ENCODE results near the gene NDUFB10. TPM values are rescaled to one million over a fixed set of nuclear protein-coding genes. Genes with fewer than 3 reads are reported as not detected.

NDUFB10 gene
- total RNA-seq, 1 donor from 2014 or later = 128 TPM

DNA sequence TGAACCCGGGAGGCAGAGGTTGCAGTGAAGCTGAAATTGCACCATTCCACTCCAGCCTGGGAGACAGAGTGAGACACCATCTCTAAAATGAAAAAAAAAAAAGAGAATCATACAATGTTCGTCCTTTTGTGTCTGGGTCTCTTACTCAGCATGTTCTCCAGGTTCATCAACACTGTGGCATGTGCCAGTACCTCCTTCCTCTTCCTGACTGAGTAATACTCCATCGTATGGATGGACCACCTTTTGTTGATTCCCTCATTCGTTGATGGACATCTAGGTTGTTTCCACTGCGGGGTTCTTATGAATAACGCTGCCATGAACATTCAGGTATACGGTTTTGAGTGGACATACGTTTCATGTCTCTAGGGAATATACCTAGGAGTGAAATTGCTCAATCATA is 37.0 kb upstream of the NDUFB10 start:
- TF ChIP-seq, protein P1, sequence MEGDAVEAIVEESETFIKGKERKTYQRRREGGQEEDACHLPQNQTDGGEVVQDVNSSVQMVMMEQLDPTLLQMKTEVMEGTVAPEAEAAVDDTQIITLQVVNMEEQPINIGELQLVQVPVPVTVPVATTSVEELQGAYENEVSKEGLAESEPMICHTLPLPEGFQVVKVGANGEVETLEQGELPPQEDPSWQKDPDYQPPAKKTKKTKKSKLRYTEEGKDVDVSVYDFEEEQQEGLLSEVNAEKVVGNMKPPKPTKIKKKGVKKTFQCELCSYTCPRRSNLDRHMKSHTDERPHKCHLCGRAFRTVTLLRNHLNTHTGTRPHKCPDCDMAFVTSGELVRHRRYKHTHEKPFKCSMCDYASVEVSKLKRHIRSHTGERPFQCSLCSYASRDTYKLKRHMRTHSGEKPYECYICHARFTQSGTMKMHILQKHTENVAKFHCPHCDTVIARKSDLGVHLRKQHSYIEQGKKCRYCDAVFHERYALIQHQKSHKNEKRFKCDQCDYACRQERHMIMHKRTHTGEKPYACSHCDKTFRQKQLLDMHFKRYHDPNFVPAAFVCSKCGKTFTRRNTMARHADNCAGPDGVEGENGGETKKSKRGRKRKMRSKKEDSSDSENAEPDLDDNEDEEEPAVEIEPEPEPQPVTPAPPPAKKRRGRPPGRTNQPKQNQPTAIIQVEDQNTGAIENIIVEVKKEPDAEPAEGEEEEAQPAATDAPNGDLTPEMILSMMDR (conservative IDR thresholded peaks at IDR 0.05) = no peak

DNA sequence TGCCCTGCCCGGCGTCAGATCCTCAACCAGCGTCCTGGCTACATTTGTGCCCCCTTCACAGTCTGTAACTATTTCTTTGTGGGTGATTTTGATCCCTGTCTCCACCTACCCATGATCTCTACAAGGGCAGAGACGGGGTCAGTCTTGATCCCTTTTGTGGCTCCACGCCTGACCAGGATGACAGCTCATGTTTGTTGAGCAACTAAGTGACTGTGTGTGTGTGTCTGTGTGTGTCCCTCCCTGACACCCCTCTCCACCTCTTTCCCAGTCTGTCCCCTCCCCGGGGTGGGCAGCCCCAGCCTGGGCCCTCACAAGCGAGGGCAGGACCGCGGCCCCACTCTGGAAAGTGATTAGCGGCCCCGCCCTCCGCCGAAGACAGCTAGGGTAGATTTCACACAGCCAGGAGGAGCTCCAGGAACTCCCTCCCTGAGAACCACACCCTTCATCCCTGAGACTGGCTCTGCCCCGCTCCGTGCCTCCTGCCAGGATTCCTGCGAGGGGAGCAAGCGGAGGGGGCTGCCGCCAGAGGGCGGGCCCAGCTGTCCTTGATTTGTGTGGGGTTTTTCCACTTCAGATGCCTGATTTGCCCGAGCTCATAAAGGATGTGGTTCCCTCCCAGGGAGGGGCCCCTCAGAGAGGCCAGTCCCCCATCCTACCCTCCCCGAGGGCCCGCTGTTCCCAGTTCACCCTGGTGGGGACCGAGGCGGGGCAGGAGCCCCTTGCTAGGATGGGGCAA is 35.9 kb upstream of the NDUFB10 start:
- no peak overlapping the region for H3K4me3 Mint-ChIP-seq
- peak; percentile 47 for DNase-seq (ENCODE audit: low read depth, low spot score)
- no peak overlapping the region for H3K27ac Mint-ChIP-seq (ENCODE audit: unreplicated experiment)
- TF ChIP-seq, protein P1 (conservative IDR thresholded peaks at IDR 0.05) = peak; percentile 60
- H3K4me1 Mint-ChIP-seq = peaks cover 13% of the 10 kb centered on the region
- H3K9me3 Mint-ChIP-seq = no peaks in the 10 kb centered on the region
- H3K36me3 Mint-ChIP-seq (ENCODE audit: low read depth) = no peaks in the 10 kb centered on the region
- H3K27me3 Mint-ChIP-seq (ENCODE audit: low read depth) = peaks cover 64% of the 10 kb centered on the region

More for the DNA sequence above, 37.0 kb upstream of the NDUFB10 start:
- peaks cover 10% of the 10 kb centered on the region for H3K4me1 Mint-ChIP-seq
- peaks cover 69% of the 10 kb centered on the region for H3K27me3 Mint-ChIP-seq (ENCODE audit: low read depth)
- no peak overlapping the region for H3K4me3 Mint-ChIP-seq
- H3K36me3 Mint-ChIP-seq (ENCODE audit: low read depth) = no peaks in the 10 kb centered on the region
- H3K27ac Mint-ChIP-seq (ENCODE audit: unreplicated experiment) = no peak overlapping the region
- no peaks in the 10 kb centered on the region for H3K9me3 Mint-ChIP-seq
- no peak for DNase-seq (ENCODE audit: low read depth, low spot score)

DNA sequence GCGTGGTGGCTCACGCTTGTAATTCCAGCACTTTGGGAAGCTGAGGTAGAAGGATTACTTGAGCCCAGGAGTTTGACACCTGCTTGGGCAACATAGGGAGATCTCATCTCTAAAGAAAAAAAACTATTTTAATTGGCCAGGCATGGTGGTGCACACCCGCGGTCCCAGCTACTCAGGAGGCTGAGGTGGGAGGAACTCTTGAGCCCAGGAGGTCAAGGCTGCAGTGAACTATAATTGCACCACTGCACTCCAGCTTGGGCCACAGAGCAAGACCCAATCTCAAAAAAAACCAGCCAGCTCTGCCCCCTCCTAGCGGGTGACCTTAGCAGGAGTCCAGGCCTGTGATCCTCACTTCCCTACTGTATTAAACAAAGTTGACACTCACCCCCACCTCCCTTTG is 35.2 kb upstream of the NDUFB10 start:
- no peak for DNase-seq (ENCODE audit: low read depth, low spot score)
- no peaks in the 10 kb centered on the region for H3K36me3 Mint-ChIP-seq (ENCODE audit: low read depth)
- H3K9me3 Mint-ChIP-seq = no peaks in the 10 kb centered on the region
- peaks cover 15% of the 10 kb centered on the region for H3K4me1 Mint-ChIP-seq
- H3K27me3 Mint-ChIP-seq (ENCODE audit: low read depth) = peaks cover 58% of the 10 kb centered on the region
- H3K27ac Mint-ChIP-seq (ENCODE audit: unreplicated experiment) = no peak overlapping the region
- TF ChIP-seq, protein P1 (conservative IDR thresholded peaks at IDR 0.05) = no peak
- H3K4me3 Mint-ChIP-seq = no peak overlapping the region

DNA sequence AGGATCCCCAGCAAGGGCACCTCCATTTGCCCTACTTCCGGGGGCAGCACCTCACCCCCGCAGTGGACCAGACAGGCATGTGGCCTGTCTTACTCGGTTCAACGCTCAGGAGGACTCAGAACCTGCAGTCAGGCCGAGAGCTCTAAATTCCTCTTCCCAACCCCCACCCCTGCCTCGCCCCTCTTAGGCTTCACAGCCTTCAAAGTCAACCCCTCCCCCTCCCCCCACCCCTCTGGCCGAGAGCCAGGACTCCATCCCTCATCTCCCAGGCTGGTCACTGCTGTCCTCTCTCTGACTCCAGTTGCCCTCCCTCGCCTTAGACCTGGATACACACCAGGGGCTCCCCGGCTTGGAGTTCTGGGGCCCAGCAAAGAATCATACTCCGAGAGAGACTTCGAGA is 33.1 kb upstream of the NDUFB10 start:
- H3K27me3 Mint-ChIP-seq (ENCODE audit: low read depth) = peaks cover 43% of the 10 kb centered on the region
- H3K4me1 Mint-ChIP-seq = peaks cover 9% of the 10 kb centered on the region
- TF ChIP-seq, protein P1 (conservative IDR thresholded peaks at IDR 0.05) = no peak
- no peak for DNase-seq (ENCODE audit: low read depth, low spot score)
- no peaks in the 10 kb centered on the region for H3K36me3 Mint-ChIP-seq (ENCODE audit: low read depth)
- H3K9me3 Mint-ChIP-seq = no peaks in the 10 kb centered on the region
- no peak overlapping the region for H3K4me3 Mint-ChIP-seq
- no peak overlapping the region for H3K27ac Mint-ChIP-seq (ENCODE audit: unreplicated experiment)

DNA sequence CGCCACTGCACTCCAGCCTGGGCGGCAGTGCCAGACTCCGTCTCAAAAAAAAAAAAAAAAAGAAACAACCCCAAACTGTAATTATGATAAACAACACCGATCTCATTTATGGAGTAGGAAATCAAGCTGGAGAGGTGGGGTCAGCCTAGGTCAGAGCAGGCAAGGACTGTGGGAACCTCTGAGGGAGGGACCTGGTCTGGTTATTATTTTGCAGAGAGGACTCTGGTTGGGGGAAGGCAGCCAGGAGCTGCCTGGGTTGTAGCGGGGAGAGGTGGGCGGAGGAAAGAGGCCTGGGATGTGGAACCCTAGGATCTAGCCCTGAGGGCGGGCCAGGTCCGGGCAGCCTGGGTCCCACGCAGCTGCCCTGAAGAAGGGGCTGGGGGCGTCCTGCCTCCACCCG is 30.2 kb upstream of the NDUFB10 start:
- DNase-seq (ENCODE audit: low read depth, low spot score) = no peak
- Mint-ChIP-seq H3K36me3 (ENCODE audit: low read depth) (no peaks in the 10 kb centered on the region), H3K4me3 (peak overlapping the region; percentile 76), H3K4me1 (peaks cover 7% of the 10 kb centered on the region), H3K27me3 (ENCODE audit: low read depth) (peaks cover 21% of the 10 kb centered on the region), H3K9me3 (no peaks in the 10 kb centered on the region), H3K27ac (ENCODE audit: unreplicated experiment) (no peak overlapping the region)
- TF ChIP-seq, protein P1 (conservative IDR thresholded peaks at IDR 0.05) = no peak

Measured in neural crest cell (in vitro differentiated cells).